Vagina (tissue), 2 donors: ENCODE results near the gene PDPK1.

Source experiments
- CTCF ChIP-seq, 3 experiments: fragments of 450-650 bp in 2 of 3; fragments of 200-600 bp in 1 of 3; sonication (generic) in 1 of 3; IDR thresholded peaks; one replicate each; pipeline ENCODE4 v1.5.1; 2017 to 2019; ENCODE audit warnings: antibody characterized with exemption in 3 of 3, mild to moderate bottlenecking in 2 of 3, moderate library complexity in 2 of 3
- POLR2A ChIP-seq, 2 donors: fragments of 450-650 bp; IDR thresholded peaks; one replicate each; pipeline ENCODE4 v1.6.1; 2017; ENCODE audit warnings: antibody characterized with exemption in 2 of 2, mild to moderate bottlenecking in 2 of 2, moderate library complexity in 2 of 2
- POLR2AphosphoS5 ChIP-seq, 2 donors: sonication (generic); formaldehyde crosslinking; IDR thresholded peaks; one replicate each; pipeline ENCODE4 v1.9.0; 2017; ENCODE audit warnings: antibody characterized with exemption in 2 of 2, mild to moderate bottlenecking in 2 of 2, low read depth in 1 of 2; ENCODE audit not compliant: insufficient read depth in 1 of 2

- TF ChIP-seq CTCF (IDR thresholded peaks at IDR 0.05) (no peak), POLR2AphosphoS5 (IDR thresholded peaks at IDR 0.05; ENCODE audit: insufficient read depth in 1 of 2, low read depth in 1 of 2) (no peak), POLR2A (IDR thresholded peaks at IDR 0.05) (no peak)
Observed at GRCh38 chr16:2591476-2592240, 53.8 kb downstream of the PDPK1 start.
